ENCODE data around the gene NHSL2. TPM values are rescaled to one million over a fixed set of nuclear protein-coding genes. Genes with fewer than 3 reads are reported as not detected.

Gene NHSL2
- total RNA-seq, 2 experiments from 2014 or later: not detected

DNA sequence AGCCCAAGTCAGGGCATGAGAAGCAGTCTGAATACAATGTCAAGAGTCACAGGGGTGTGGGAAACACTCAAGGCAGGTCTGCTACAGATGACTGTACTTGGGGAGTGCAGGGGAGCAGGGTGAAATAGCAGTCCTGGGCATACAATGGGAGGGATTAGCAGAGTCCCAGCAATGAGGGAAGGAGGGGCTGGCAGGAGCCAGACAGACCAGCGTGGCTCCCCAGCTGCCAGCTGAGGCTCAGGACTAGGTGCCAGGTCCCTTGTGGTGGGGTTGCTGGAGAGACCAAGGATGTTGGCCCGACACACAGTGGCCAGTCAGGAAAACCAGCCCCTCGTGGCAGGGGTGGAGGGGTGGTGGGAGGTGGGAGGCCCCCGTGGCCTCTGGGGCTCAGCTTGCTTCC, 134.5 kb downstream of the NHSL2 start:
- Histone ChIP-seq H3K4me1 (ENCODE audit: insufficient read depth, low read length, poor library complexity, severe bottlenecking) (no peaks in the 10 kb centered on the region), H3K79me2 (ENCODE audit: insufficient read depth, low read depth, low read length) (no peaks in the 10 kb centered on the region), H3K4me3 (ENCODE audit: low read depth, low read length, poor library complexity, severe bottlenecking) (no peak overlapping the region), H3K4me2 (ENCODE audit: low read length) (no peak overlapping the region), H2AFZ (ENCODE audit: low read length) (no peak overlapping the region), H4K20me1 (ENCODE audit: insufficient read depth, low read length) (no peaks in the 10 kb centered on the region), H3K9me3 (ENCODE audit: low read length) (no peaks in the 10 kb centered on the region), H3K9me2 (ENCODE audit: insufficient read depth, low read length) (no peaks in the 10 kb centered on the region), H3K27ac (ENCODE audit: low read depth, low read length, poor library complexity, severe bottlenecking) (no peak overlapping the region), H3K36me3 (ENCODE audit: insufficient read depth, low read length) (no peaks in the 10 kb centered on the region)
- ChIA-PET POLR2A (interaction anchor here (0.7 kb wide), 1 partner anchor 1840 kb away, joined by 6 read pairs; no protein-coding TSS in a partner anchor), CTCF (ENCODE audit: unreplicated experiment) (no interaction called here)
- intact Hi-C loops (cut with micrococcal nuclease; ENCODE audit: unreplicated experiment): no loop called here
- TF ChIP-seq, protein P1, sequence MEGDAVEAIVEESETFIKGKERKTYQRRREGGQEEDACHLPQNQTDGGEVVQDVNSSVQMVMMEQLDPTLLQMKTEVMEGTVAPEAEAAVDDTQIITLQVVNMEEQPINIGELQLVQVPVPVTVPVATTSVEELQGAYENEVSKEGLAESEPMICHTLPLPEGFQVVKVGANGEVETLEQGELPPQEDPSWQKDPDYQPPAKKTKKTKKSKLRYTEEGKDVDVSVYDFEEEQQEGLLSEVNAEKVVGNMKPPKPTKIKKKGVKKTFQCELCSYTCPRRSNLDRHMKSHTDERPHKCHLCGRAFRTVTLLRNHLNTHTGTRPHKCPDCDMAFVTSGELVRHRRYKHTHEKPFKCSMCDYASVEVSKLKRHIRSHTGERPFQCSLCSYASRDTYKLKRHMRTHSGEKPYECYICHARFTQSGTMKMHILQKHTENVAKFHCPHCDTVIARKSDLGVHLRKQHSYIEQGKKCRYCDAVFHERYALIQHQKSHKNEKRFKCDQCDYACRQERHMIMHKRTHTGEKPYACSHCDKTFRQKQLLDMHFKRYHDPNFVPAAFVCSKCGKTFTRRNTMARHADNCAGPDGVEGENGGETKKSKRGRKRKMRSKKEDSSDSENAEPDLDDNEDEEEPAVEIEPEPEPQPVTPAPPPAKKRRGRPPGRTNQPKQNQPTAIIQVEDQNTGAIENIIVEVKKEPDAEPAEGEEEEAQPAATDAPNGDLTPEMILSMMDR (conservative IDR thresholded peaks at IDR 0.05; ENCODE audit: low read length): no peak
- BruUV-seq (replicated peaks): no TSS peak
- no peak for DNase-seq (ENCODE audit: low spot score)

DNA sequence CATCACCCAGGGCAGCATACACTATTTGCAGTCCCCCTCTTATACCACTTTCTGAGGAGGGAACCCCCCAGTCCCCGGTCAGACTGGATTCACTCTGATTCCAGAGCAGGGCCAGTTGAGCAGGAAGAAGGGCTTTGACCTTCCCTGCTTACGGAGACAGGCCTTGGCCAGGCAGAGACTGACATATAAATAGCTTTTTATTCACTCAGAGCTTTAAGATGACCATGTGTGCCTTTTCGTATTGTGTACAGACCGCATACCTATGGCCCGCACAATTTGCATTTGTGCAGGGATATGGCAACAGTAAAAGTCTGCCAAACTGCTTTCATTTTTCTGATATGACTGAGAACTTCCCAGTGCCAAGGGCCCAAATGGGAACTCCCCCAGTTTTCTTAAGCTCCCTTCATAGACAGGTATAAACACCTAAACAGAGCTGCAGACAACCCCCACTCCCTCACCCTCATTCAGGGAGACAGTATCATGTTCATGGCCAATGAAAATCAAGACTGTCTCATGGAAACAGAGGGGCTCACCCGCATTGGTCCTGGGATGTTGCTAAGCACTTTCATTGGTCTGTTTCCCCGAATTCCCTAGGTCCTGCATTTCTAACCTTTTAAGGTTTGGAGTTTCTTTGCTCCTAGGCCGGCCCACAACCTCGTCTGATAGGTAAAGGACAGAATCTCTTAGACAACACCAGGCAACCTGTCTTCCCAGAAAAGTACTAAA, 135.1 kb downstream of the NHSL2 start:
- no peaks in the 10 kb centered on the region for H3K79me2 ChIP-seq (ENCODE audit: insufficient read depth, low read depth, low read length)
- CTCF ChIA-PET (ENCODE audit: unreplicated experiment): no interaction called here
- no peaks in the 10 kb centered on the region for H3K4me1 ChIP-seq (ENCODE audit: insufficient read depth, low read length, poor library complexity, severe bottlenecking)
- no peak overlapping the region for H3K27ac ChIP-seq (ENCODE audit: low read depth, low read length, poor library complexity, severe bottlenecking)
- intact Hi-C loops (cut with micrococcal nuclease; ENCODE audit: unreplicated experiment): no loop called here
- no peaks in the 10 kb centered on the region for H4K20me1 ChIP-seq (ENCODE audit: insufficient read depth, low read length)
- TF ChIP-seq, protein P1 (conservative IDR thresholded peaks at IDR 0.05; ENCODE audit: low read length): no peak
- TF ChIP-seq EZH2phosphoT487 (IDR thresholded peaks at IDR 0.05; ENCODE audit: borderline replicate concordance, low read depth, low read length): no peak
- no peaks in the 10 kb centered on the region for H3K9me3 ChIP-seq (ENCODE audit: low read length)
- H2AFZ ChIP-seq (ENCODE audit: low read length): no peak overlapping the region
- no peak overlapping the region for H3K4me2 ChIP-seq (ENCODE audit: low read length)
- H3K36me3 ChIP-seq (ENCODE audit: insufficient read depth, low read length): no peaks in the 10 kb centered on the region
- H3K9me2 ChIP-seq (ENCODE audit: insufficient read depth, low read length): no peaks in the 10 kb centered on the region
- H3K4me3 ChIP-seq (ENCODE audit: low read depth, low read length, poor library complexity, severe bottlenecking): no peak overlapping the region
- no peak for DNase-seq (ENCODE audit: low spot score)
- POLR2A ChIA-PET: interaction anchor here (0.7 kb wide), 1 partner anchor 1841 kb away, joined by 6 read pairs; no protein-coding TSS in a partner anchor
- no TSS peak for BruUV-seq (replicated peaks)

DNA sequence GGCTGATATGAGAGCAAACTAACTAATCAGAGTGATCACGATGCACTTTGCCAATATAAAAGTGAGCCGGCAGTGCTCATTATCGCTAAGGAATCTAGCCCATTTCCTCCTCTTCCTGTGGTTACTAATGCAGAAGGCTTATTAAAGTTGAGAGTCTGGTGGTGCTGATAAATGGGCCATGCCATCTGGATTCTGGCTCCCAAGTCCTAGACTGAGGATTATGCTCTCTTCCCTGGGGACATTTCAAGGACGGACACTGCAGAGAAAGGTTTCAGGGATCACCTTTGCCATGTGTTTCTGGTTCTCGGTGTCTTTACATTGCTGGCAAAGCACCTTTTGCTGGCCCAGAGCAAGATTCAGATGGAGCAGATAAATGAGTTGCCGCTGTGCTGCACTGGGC, 135.8 kb downstream of the NHSL2 start:
- CTCF ChIA-PET (ENCODE audit: unreplicated experiment): no interaction called here
- Histone ChIP-seq H3K9me2 (ENCODE audit: insufficient read depth, low read length) (no peaks in the 10 kb centered on the region), H3K4me3 (ENCODE audit: low read depth, low read length, poor library complexity, severe bottlenecking) (no peak overlapping the region), H3K79me2 (ENCODE audit: insufficient read depth, low read depth, low read length) (no peaks in the 10 kb centered on the region), H4K20me1 (ENCODE audit: insufficient read depth, low read length) (no peaks in the 10 kb centered on the region), H3K36me3 (ENCODE audit: insufficient read depth, low read length) (no peaks in the 10 kb centered on the region), H3K4me1 (ENCODE audit: insufficient read depth, low read length, poor library complexity, severe bottlenecking) (no peaks in the 10 kb centered on the region), H3K9me3 (ENCODE audit: low read length) (no peaks in the 10 kb centered on the region), H3K4me2 (ENCODE audit: low read length) (no peak overlapping the region), H2AFZ (ENCODE audit: low read length) (no peak overlapping the region), H3K27ac (ENCODE audit: low read depth, low read length, poor library complexity, severe bottlenecking) (no peak overlapping the region)
- intact Hi-C loops (cut with micrococcal nuclease; ENCODE audit: unreplicated experiment): no loop called here
- POLR2A ChIA-PET: no interaction called here
- no peak for DNase-seq (ENCODE audit: low spot score)
- BruUV-seq (replicated peaks): no TSS peak
- TF ChIP-seq, protein P1 (conservative IDR thresholded peaks at IDR 0.05; ENCODE audit: low read length): no peak
- TF ChIP-seq EZH2phosphoT487 (IDR thresholded peaks at IDR 0.05; ENCODE audit: borderline replicate concordance, low read depth, low read length): no peak
